HG03066 (cell line): ENCODE results near the gene ZNF664.

Source experiments
- ATAC-seq: cut with Tn5 transposase; IDR thresholded peaks from one replicate; pipeline ENCODE4 v1.9.1; 2021; ENCODE audit warnings: low read depth; ENCODE audit not compliant: unreplicated experiment

ZNF664 gene

DNA sequence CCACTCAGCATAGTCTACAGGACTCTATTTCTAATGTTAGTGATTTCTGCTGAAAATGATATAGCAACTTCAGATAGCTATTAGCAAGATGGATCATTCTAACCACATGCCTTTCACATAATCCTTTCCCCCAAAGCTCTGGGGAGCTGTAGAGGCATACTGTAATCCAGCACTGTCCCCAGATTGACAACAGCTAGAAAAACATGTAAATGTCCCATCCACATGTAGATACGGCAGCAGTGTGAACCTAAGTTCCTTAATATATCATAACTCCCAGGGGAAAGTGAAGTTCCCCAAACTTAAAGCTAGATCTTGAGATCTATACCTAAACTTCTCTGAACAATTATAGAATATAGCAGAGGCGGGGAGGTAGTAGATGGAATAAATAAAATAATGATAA is 14.0 kb downstream of the ZNF664 start:
- ATAC-seq, result no peak

DNA sequence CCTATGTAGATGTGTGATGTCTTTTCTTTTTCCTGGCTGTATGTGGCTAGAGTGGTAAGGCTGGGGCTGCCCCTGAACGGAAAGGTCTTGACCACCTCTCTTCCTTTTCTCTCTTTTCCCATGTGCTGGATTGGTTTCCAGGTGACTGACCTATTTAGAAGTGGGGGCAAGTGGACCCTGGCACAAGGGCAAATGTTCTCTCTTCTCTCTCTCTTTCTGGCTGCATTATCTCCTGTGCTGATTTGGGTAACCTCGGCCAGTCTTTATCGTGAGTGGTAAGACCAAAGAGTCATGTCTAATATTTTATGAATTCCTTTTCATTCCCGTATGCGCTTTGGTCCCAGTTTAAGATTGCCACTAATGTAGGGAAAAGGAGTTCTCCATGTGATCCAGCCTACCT is 16.2 kb downstream of the ZNF664 start:
- ATAC-seq, result no peak

DNA sequence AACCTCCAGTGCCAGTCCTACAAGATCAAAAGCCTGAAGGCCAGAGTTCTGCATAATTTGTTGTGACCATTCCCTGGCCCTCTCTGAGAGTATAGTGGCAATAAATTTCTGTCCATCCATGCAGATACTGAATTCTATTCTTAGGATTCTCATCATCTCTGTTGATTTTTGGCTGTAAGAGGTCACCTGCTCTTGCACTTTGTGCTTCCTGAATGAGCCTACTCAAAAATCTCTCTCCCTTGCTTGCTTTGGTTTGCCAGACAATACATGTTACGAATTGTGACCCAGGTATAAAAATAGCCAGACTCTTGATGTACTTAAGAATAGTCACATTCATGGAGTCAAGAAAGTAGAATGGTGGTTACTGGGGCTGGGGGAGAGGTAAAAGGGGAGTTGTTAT is 16.7 kb downstream of the ZNF664 start:
- no peak for ATAC-seq

DNA sequence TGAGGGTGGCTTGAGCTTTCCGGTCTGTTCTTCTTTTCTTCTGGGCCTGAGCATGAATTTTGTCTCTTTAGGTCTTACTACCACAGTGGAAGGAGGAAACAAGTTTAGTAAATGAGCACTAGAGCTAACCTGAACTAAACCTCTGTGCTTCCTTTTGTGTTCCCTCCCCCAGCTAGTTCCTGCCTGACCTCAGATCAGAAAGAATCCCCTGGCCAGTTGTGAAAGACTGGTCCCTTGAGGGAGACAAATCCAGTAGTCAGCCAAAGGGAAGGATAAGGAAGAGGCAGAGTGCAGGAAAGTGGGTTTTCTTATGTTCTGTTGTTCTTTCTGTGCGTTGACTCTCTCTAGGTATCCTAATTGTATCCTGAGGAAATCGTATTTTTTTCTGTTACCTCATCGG is 17.5 kb downstream of the ZNF664 start:
- no peak for ATAC-seq

DNA sequence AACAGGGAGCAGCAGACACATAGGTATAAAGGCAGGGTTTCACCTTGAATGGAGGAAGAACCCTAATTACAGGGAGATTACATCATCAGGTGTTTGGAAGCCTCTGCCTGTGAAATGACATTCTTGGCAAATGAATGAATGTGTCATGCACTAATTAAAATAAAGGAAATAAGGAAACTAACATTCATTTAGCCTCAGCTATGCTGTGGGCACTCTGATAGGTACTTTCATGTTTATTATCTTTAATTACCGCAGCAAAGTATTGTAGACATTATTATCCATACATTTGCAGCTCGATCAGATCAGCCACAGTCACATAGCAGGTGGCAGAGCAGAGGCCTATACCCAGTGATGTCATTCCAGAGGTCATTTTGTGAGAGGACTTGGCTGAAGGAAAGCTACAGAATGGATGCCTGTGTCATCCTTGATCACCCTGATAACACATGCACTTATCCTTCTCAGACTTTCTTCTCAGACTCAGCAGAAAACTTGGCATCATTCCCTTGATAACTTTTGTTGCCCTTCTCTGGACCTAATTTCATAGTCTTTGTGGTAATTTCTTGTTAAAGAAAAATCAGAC is 18.4 kb downstream of the ZNF664 start:
- ATAC-seq, result no peak

DNA sequence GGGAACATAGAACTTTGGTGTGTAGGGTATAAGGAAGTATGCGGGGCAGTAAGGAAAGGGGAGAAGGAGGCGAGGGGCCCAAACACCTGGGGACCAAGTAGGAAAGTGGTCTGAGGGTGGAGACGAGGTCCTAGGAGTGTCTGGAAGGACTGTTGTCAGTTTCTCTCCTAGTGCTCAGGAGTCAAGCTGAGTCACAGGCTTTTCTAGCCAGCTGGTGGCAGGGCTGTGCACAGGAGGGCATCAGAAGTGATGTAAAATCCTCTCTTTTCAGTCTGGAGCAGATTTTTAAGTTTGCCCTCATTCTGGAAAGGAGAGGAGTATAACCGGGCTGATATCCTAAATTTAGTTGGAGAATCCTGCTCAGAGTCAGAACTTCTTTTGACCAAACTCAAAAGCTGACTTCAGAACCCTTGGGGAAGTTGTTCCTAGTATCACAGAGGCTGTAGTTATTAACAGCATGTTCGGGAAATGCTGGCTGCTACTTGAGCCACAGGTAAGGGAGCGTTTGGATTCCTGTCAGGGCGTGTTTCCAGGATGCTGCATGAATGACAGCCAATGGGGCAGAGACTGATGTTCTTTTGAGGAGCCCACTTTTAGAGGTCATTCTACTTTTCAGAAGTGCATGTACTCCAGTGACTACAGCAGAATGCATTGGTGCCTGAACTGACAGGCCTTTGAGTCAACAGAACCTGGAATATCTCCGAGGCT is 19.3 kb downstream of the ZNF664 start:
- ATAC-seq, result no peak

DNA sequence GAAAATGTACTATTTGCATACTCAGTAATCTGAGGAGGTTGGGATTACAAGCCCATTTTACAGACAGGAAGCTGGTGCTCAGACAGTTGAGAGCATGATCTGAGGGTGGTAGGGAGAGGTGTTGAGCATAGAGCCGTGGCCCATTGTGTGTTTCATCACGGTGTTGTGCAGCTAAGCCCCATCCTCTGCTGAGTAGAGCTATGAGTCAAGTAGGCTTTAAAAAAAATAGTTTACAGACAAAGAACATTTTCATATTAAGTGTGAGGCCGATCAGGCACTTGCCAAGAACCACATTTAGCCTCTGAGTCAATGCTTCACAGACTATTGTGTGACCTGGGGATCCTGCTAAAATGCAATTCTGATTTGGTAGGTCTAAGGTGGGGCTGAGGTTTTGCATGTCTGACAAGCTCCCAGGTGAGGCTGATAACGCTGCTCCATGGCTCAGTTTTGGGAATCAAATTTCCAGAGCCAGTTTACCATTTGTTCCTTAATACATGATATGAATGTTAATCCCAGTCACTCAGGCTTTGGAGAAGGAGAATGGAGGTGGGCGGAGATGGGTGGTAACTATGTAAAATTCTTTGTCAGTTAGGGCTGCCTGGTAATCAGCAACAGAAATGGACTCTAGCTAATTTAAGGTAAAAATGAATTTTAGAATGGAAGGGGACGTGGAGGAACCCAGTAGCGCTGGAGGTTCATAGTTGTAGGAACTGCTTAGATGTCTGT is 22.2 kb downstream of the ZNF664 start:
- ATAC-seq, result no peak

DNA sequence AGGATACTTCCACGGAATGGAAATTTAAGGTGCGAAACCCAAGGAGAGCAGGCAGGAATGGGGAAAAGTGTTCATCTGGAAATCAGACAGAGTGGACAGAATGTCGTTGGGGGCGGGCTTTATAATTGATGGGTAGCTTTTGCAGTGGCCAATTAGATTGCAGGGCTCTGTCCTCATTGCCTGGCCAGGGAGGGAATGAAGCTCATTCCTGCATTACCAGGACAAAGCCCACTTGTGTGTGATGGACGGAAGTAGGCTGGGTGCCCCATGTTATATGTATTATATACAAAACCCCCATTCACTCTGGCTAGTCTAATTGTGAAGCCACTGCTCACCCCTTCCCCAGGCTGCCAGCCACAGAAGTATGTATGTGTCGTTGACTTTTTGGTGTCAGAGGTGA is 23.6 kb downstream of the ZNF664 start:
- no peak for ATAC-seq

DNA sequence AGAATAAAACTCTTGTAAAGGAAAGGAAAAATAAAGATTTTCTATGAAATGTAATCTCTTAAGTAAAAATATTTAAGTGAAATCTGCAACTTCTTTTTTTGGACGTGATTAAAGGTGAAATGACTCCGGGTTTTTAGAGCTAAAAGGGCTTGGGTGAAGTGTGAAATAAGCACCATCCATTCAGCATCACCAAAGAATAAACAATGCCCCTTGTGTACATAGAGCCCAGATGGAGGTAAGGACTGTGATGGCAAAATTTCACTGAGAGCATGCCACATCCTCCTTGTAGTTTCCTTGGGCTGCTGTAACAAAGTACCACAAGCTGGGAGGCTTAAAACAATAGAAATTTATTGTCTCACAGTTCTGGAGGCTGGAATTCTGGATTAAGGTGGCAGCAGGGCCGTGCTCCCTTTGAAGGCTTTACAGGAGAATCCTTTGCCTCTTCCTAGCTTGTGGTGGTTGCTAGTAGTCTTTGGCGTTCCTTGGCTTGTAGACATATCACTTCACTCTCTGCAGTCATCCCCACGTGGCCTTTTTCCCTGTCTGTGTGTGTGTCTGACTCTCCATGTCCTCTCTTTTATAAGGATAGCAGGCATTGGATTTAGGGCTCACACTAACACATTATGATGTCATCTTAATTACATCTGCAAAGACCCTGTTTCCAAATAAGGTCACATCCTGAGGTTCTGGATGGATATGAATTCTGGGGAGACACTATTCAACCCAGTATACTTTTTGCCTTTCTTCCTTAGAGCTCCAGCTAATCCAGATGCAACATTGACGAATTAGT is 24.2 kb downstream of the ZNF664 start:
- ATAC-seq, result no peak

DNA sequence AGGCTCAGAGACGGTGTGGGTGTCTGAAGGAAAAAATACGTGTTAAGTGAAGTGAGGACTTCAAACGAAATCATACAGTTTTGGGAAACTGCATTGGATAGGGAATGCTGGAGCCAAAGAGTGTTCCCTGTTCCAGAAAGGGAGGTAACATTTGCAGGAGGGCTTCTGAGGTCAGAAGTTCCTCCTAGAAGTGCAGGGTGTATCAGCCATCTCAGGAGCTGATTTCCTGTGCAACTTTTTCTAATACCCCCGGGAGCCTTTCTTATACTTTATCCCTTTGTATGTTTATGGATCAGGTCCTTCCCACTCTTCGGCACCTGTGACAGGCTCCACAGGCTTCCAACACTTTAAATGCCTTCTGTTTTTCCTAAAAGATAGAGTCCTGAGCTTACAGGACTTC is 24.9 kb downstream of the ZNF664 start:
- no peak for ATAC-seq

DNA sequence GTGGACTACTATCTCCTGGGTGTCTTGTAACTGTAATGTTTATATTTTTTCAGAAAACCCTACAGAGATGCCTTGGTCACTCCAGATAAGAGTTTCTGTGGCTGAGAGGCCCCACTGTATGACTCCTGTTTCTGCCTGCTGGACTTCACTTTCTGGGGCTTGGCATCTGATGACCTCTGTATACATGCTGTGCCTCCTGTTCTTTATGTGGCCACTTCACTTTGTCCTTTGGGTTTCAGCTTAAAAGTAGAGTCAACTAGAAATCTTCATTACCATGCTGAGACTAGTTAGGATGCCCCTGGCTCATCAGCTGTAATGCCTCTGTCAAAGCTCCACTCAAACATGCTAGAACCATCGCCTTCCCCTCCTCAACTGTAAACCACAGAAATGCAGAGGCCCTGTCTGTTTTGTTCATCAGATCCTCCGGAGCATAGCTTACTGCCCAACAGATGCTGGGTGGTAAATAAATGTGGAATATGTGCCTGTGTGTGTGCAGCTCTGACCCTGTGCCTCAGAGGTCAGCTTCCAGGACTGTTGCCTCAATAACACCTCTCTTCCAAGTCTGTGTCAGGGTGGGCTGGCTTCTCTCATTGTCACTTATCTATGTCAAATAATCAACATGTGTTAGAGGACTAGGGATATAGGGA is 25.5 kb downstream of the ZNF664 start:
- no peak for ATAC-seq

DNA sequence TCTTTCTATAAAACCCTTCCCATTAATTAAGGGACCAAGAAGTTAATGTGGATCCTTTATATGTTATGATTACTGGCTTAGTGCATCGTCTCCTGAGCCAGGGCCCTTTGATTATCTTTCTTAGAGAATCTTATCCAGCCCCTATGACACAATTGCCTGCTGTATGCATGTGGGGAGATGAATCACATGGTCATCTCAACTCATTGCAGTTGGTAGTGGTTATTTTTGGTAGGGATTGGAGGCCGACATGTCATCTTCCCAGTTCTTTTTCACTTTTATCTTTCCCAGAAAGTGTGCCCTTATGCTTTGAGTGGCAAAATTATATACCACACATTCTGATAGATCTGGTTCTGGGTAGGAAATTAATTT is 26.0 kb downstream of the ZNF664 start:
- ATAC-seq, result no peak

DNA sequence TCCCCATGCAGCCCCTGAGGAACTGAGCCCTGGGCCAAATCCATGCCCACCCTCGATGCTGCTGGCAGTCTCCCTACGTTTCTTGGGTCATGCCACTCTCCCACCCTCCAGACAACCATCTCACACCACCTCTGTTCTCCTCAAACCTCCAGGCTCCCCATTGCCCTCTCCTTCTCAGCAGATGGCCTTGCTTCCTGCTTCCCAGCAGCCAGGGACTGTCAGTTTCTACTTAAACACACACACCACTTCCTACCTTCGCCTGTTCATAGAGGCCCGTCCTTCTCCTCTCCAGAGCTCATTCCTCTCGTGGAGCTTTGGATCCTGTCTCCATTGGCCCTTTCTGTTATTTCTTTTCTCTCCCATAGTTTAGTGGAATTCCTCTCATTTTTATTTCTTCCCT is 27.1 kb downstream of the ZNF664 start:
- ATAC-seq, result no peak

DNA sequence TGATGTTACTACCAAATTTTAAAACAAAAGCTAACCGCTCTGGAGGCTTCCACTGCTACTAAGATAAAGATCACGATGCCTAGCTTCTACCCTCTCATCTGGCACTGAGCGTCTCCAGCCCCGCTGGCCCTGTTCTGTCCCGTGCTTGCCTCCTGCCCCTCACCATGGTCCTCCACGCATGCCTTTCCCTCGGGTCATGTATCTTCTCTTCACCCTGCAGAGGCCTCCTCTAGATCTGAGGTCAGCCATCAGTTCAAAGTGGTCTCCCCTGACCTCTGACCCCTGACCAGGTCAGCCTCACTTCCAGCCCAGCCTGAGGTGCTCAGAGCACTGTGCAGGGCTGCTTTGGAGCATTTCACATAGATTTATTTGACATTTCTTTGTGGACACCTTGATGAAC is 28.3 kb downstream of the ZNF664 start:
- no peak for ATAC-seq

DNA sequence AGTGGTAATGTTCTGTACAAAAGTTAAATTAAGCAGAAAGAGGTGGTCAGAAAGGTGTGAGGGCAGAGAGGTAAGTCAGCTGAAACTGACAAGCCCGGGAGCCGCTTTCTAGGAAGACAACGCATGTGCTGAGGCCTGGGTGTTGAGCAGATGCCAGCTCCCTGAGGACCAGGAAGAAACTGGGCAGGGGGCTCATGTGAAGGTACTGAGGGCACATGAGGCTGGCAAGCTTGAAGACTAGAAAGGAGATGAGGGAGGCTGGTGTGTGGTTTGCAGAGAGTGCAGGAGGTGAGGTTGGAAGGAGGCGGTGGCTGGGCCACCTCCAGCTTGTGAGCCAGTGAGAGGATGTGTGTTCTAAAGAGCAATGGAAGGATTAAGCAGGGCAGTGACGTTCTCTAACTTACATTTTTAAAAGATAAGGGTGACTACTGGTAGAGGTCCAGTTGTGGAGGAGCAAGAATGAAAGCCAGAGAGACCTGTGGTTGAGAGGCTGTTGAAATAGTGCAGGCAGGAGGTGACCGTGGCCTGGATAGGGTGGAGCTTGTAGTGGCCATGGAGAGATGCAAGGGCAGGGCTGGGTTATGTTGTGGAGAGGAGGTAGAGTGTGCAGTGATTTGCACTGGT is 29.1 kb downstream of the ZNF664 start:
- ATAC-seq, result no peak

DNA sequence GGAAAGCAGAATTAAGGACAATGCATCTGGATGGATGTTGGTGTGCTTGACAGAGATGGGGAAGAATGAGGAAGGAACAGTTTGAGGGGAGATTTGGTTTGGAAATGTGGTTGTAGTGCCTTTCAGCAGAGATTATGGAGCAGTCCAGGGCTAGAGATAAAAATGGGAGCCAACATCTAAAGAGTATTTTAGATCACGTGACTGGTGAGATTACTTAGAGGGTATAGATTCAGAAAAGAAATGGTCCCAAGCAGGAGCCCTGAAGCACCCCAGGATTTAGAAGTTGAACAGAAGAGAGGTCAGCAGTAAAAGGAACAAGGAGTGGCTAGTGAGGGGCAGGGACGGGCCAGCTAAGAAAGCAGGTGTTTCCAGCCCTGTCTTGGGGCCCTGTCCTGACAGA is 29.6 kb downstream of the ZNF664 start:
- no peak for ATAC-seq

DNA sequence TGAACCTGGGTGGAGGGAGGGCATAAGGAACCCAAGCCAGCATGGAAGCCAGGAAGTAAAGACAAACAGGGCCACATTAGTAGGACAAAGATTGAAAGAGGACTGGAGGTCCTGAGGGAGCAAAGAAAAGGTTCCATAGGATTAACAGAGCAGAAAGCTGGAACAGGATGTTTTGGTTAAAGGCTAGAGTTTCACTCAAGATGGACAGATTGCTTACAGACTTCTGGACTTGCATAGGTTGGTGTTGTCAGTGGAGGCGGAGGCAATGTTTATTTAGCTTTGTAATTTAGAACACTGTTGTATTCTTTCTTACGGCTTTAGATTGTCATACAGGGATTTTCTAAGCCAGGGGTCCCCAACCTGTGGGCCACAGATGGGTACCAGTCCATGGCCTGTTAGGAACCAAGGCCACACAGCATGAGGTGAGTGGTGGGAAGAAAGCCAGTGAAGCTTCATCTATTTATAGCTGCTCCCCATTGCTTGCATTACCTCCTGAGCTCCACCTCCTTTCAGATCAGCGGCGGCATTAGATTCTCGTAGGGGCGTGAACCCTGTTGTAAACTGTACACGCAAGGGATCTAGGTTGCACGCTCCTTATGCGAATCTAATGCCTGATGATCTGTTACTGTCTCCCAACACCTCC is 31.3 kb downstream of the ZNF664 start:
- ATAC-seq, result no peak

DNA sequence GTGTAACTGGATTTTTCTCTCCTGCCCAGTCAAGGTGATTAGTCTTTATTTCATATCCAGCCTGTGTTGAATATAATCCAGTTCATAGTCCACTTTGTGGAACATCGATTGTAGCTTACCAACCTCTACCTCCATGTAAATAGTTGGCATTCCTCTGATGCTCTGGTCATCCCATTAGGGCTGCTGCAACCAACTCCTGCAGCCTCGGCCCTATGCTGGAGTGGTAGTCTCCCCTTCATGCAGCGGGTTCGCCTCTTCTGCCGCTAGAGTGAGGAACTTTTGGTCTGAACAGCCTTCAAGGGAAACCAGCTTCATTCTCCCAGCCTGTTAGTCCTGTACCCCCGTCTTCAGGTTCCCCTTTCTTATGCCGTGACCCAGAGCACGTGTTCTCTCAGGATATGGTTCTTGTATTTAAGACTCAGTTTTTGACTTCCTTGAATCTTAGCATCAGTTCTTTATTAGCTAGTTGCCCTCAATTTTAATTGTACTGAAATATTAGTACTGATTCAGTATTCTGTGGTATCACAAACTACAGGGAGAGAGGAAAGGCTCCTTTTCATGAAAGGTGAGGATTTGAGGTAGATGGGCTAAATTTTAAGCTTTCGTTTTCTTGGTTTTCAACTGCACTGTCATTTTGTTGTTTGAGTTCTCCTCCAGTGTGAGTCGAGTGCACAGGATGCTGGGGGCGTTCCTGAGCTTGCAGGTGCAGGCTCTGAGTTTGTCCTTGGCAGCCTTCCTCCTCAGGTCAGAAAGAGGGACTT is 33.2 kb downstream of the ZNF664 start:
- ATAC-seq, result no peak
